ENCODE measurements around the gene NINJ1. TPM values are rescaled to one million over a fixed set of nuclear protein-coding genes. Genes with fewer than 3 reads are reported as not detected.

Gene NINJ1
- total and polyA plus RNA-seq, 2 donors (not counting 1 experiment from before 2014, with no cell fraction given) = 8.3 to 13.2 TPM

DNA sequence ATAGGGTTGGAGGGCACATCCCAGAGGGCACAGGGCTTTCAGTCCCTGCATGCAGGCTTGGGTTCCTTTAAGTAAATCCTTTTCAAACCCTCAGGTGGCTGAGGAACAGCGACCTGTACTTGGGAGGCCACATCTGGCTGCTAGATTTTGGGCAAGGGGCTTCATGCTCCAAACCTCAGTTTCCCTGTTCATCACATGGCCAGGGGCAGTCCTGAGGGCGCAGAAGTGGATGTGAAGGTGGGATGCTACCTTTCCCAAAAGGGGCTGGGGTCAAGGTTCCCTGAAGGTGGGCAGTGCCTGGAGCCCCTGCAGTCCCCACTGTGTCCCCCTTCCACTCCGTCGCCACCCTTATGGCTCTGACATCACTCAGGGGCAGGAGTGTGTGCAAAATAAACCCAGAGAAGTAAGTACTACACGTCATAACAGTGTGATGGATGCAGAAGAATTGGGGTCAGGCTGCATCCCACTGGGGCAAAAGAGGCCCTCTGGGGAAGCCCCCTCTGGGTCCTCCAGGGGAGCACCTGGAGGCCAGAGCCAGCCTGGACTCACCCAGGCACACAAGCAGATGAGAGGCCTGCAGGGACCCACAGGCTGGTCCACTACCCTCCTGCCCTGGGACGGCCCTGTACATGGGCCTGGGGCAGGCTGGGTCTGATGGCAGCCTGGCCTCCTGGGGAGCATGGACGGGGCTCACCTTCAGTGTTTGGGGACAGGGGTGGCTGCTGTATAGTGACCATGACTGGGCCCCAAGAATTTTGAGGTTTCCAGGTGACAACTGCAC is 40.0 kb downstream of the NINJ1 start:
- Histone ChIP-seq H3K9me3 (ENCODE audit: control extremely low read depth in 1 of 3, control insufficient read depth in 2 of 3, insufficient read depth in 1 of 3, low read length in 2 of 3) (peaks cover 0 to 13% (median 0%) of the 10 kb centered on the region in 3 donors), H3K4me2 (replicated peaks; ENCODE audit: low read depth, low read length, poor library complexity, severe bottlenecking) (peak overlapping the region; percentile 90), H3K4me1 (ENCODE audit: control insufficient read depth in 2 of 2, insufficient read depth in 2 of 2, low read length in 2 of 2) (peaks cover 72 to 74% of the 10 kb centered on the region in 2 donors), H3K9ac (ENCODE audit: low read length) (peak overlapping the region; percentile 81), H3K79me2 (ENCODE audit: control insufficient read depth, insufficient read depth, low read length) (peaks cover 7% of the 10 kb centered on the region), H3K27ac (ENCODE audit: low read length in 2 of 2) (peak overlapping the region; percentile 97 to 98), H2AFZ (ENCODE audit: insufficient read depth, low read depth, low read length, poor library complexity, severe bottlenecking) (no peak overlapping the region), H4K20me1 (ENCODE audit: control insufficient read depth, insufficient read depth, low read length, poor library complexity, severe bottlenecking) (peaks cover under 1% of the 10 kb centered on the region), H3K4me3 (ENCODE audit: control extremely low read depth in 1 of 5, extremely low read depth in 1 of 5, insufficient read depth in 1 of 5, low read depth in 2 of 5, low read length in 4 of 5) (no peak overlapping the region), H3K27me3 (replicated peaks in 1 of 4; ENCODE audit: control extremely low read depth in 1 of 4, control insufficient read depth in 3 of 4, insufficient read depth in 4 of 4, low read length in 3 of 4) (no peaks in the 10 kb centered on the region), H3K36me3 (replicated peaks in 1 of 2; ENCODE audit: control extremely low read depth in 1 of 2, control insufficient read depth in 1 of 2, extremely low read depth in 1 of 2, insufficient read depth in 2 of 2, low read length in 1 of 2) (no peaks in the 10 kb centered on the region)
- Mint-ChIP-seq H3K27ac (peak overlapping the region; percentile 95), H3K9me3 (ENCODE audit: insufficient read depth) (peaks cover 5% of the 10 kb centered on the region), H3K4me1 (peaks cover 75% of the 10 kb centered on the region), H3K4me3 (peak overlapping the region; percentile 82), H3K27me3 (no peaks in the 10 kb centered on the region)
- WGBS (ENCODE audit: insufficient coverage) = 54% methylated on average over 5 of the region's 7 CpGs
- ChIA-PET POLR2A (interaction anchor here (1.1 to 3.3 kb wide), 3 partner anchors 28 to 128 kb away, joined by 4 to 36 read pairs (median 31); no protein-coding TSS in a partner anchor), CTCF (interaction anchor here (0.8 to 4.7 kb wide), 6 partner anchors 13 to 137 kb away, joined by 3 to 25 read pairs (median 3); no protein-coding TSS in a partner anchor)
- ATAC-seq (ENCODE audit: low read depth) = no peak
- peak; percentile 61 for DNase-seq
- no peak for TF ChIP-seq EZH2 (IDR thresholded peaks at IDR 0.05; ENCODE audit: borderline replicate concordance, insufficient read depth, low read depth, low read length, poor library complexity, severe bottlenecking)
- TF ChIP-seq, protein P1, sequence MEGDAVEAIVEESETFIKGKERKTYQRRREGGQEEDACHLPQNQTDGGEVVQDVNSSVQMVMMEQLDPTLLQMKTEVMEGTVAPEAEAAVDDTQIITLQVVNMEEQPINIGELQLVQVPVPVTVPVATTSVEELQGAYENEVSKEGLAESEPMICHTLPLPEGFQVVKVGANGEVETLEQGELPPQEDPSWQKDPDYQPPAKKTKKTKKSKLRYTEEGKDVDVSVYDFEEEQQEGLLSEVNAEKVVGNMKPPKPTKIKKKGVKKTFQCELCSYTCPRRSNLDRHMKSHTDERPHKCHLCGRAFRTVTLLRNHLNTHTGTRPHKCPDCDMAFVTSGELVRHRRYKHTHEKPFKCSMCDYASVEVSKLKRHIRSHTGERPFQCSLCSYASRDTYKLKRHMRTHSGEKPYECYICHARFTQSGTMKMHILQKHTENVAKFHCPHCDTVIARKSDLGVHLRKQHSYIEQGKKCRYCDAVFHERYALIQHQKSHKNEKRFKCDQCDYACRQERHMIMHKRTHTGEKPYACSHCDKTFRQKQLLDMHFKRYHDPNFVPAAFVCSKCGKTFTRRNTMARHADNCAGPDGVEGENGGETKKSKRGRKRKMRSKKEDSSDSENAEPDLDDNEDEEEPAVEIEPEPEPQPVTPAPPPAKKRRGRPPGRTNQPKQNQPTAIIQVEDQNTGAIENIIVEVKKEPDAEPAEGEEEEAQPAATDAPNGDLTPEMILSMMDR (IDR thresholded peaks at IDR 0.05) = no peak
- intact Hi-C loops (cut with micrococcal nuclease) = loop anchor here (2.0 to 10.0 kb wide), 2 partner anchors 979 to 1073 kb away; partner anchors contain the start of gene SPTLC1
